PC-3 (cell line): ENCODE results near the gene TNFRSF11A.

ENCODE experiments used
- CTCF ChIP-seq: fragments of 300-600 bp; sonication (generic); conservative IDR thresholded peaks from 2 replicates; pipeline ENCODE4 v1.5.1; 2017; ENCODE audit warnings: antibody characterized with exemption, low read depth, mild to moderate bottlenecking, low read length
- EZH2 ChIP-seq: fragments of 300-600 bp; sonication (generic); IDR thresholded peaks from one replicate; pipeline ENCODE4 v1.6.1; 2017; ENCODE audit warnings: antibody characterized with exemption, mild to moderate bottlenecking, low read length; ENCODE audit not compliant: unreplicated experiment
- EZH2phosphoT487 ChIP-seq: fragments of 300-600 bp; sonication (generic); IDR thresholded peaks from 2 replicates; pipeline ENCODE4 v1.6.1; 2018; ENCODE audit warnings: mild to moderate bottlenecking, antibody characterized with exemption, low read length, borderline replicate concordance

DNA sequence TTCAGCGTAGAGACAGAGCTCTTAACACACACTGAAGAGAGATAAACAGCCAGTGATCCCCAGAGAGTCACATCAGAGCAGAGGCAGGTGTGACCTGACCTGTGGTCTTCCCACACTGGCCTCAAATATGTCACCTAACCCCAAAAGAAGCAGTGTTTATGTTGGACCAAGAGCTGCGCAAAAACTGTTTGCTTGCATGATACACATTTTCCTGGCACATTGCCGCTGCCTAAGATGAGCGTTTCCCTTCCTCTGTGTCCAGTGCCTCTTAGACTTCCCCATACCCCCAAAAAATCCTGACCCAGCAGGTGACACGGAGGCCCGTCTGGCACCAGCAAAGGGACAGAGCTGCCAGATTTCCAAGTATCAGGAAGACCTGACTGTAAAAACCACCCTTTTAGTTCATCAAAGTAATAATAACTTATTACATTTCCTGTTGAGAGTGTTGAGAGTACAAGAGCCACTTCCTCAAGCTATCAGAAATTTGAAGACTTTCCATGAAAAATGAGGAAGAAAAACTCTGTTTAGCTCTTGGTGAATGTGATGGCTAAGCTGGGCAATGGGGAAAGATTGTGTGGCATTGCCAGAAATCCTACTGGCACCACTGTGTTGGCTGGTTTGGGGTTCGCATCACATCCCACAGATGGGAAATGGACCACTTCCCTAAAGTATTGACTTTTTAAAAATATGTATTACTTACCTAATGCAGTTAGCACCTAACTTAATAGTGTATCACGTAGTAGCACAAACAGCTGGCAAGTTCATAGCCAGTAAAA is 6.7 kb downstream of the TNFRSF11A start:
- TF ChIP-seq EZH2 (no peak), CTCF (no peak), EZH2phosphoT487 (no peak)
